Thoracic aorta (tissue), 2 donors: Measurements from ENCODE around the gene GRIK4. TPM values are rescaled to one million over a fixed set of nuclear protein-coding genes. Genes with fewer than 3 reads are reported as not detected.
"Not testable (repeated sequence)": the region's sequence is repeated elsewhere in the genome, so short reads cannot be mapped to it uniquely, and the experiment has no call there.

ENCODE experiments used
- ATAC-seq: fragments of 150-250 bp; one replicate; pipeline ENCODE4 v1.8.0; 2017; ENCODE audit warnings: low read depth; ENCODE audit not compliant: insufficient number of reproducible peaks, low FRiP score
- DNase-seq: peaks from one replicate; pipeline ENCODE4 v3.0.0-alpha.2; 2020; ENCODE audit warnings: low spot score
- H3K27ac ChIP-seq, 2 donors: fragments of 200-600 bp; sonication (generic); 1 replicate in 1 of 2; 2 replicates in 1 of 2; pipeline ENCODE4 v1.5.1; 2016; ENCODE audit warnings: mild to moderate bottlenecking in 2 of 2, moderate library complexity in 2 of 2
- H3K27me3 ChIP-seq: fragments of 200-600 bp; sonication (generic); replicated peaks from 2 replicates; pipeline ENCODE4 v1.6.0; 2016; ENCODE audit warnings: mild to moderate bottlenecking; ENCODE audit not compliant: insufficient read depth
- H3K36me3 ChIP-seq: fragments of 200-600 bp; sonication (generic); one replicate; pipeline ENCODE4 v1.5.1; 2016
- H3K4me1 ChIP-seq, 2 donors: fragments of 200-600 bp; sonication (generic); 1 replicate in 1 of 2; 2 replicates in 1 of 2; pipeline versions ENCODE4 v1.5.1 to v1.6.0; 2016; ENCODE audit warnings: low read depth in 2 of 2, mild to moderate bottlenecking in 1 of 2; ENCODE audit not compliant: control insufficient read depth in 1 of 2
- H3K4me3 ChIP-seq: fragments of 200-600 bp; sonication (generic); 2 replicates; pipeline ENCODE4 v1.5.1; 2016; ENCODE audit warnings: mild to moderate bottlenecking
- H3K9me3 ChIP-seq: fragments of 200-600 bp; sonication (generic); 2 replicates; pipeline ENCODE4 v1.5.1; 2016
- total RNA-seq, 2 donors: library from RNA; depleted of rRNA; stranded (reverse); fragments of >200 nt; gene quantifications; one replicate each; pipeline versions ENCODE4 v1.1.0 to v1.2.3, GENCODE V29; 2016
- TF ChIP-seq, protein P1 (sequence below): fragments of 200-600 bp; sonication (generic); IDR thresholded peaks from one replicate; pipeline ENCODE4 v1.5.1; 2019; ENCODE audit warnings: antibody characterized with exemption

GRIK4 gene
- total RNA-seq, 2 donors from 2014 or later: not detected

DNA sequence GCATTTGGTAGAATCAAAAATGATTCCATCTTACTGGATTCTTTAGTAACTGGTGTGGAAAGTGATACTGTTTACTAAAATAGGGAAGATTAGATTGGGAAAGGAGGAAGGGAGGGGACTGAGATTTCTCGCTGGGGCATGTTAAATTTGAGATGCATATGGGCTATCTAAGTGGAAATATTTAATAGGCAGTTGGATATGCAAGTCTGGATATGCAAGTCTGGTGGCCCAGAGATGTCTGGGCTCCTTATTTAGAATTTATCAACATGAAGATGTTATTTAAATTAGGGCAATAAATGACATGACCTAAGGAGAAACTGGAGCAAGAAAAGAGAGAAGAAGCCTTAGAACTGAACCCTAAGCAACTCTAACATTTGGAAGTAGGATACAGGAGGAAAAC lies 495.4 kb downstream of the GRIK4 start:
- Histone ChIP-seq H3K27ac (no peak overlapping the region), H3K4me1 (no peaks in the 10 kb centered on the region), H3K9me3 (no peaks in the 10 kb centered on the region), H3K27me3 (no peaks in the 10 kb centered on the region), H3K36me3 (no peaks in the 10 kb centered on the region), H3K4me3 (no peak overlapping the region)
- DNase-seq (no peak), ATAC-seq (no peak)
- TF ChIP-seq, protein P1, sequence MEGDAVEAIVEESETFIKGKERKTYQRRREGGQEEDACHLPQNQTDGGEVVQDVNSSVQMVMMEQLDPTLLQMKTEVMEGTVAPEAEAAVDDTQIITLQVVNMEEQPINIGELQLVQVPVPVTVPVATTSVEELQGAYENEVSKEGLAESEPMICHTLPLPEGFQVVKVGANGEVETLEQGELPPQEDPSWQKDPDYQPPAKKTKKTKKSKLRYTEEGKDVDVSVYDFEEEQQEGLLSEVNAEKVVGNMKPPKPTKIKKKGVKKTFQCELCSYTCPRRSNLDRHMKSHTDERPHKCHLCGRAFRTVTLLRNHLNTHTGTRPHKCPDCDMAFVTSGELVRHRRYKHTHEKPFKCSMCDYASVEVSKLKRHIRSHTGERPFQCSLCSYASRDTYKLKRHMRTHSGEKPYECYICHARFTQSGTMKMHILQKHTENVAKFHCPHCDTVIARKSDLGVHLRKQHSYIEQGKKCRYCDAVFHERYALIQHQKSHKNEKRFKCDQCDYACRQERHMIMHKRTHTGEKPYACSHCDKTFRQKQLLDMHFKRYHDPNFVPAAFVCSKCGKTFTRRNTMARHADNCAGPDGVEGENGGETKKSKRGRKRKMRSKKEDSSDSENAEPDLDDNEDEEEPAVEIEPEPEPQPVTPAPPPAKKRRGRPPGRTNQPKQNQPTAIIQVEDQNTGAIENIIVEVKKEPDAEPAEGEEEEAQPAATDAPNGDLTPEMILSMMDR: no peak

DNA sequence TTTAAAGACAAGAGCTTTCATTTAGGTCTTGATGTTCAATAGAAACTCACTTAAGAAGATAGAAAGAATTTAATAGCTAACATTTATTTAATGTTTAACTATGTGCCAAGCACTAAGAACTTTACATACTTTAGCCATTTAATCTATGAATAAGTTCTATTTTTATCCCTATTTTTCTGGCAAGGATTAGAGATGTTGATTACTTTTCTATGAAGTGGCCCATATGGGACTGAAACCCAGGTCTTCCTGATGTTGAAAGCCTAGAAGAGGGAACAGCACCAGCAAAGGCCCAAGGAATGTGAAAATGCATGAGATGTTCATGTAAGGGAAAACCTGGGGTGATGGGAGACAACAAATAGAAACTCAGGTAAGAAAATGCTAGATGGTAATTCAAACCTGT lies 497.0 kb downstream of the GRIK4 start:
- ATAC-seq: no peak
- Histone ChIP-seq H3K9me3 (no peaks in the 10 kb centered on the region), H3K4me1 (no peaks in the 10 kb centered on the region), H3K36me3 (no peaks in the 10 kb centered on the region), H3K4me3 (no peak overlapping the region), H3K27me3 (no peaks in the 10 kb centered on the region), H3K27ac (no peak overlapping the region)
- TF ChIP-seq, protein P1: no peak
- DNase-seq: no peak

DNA sequence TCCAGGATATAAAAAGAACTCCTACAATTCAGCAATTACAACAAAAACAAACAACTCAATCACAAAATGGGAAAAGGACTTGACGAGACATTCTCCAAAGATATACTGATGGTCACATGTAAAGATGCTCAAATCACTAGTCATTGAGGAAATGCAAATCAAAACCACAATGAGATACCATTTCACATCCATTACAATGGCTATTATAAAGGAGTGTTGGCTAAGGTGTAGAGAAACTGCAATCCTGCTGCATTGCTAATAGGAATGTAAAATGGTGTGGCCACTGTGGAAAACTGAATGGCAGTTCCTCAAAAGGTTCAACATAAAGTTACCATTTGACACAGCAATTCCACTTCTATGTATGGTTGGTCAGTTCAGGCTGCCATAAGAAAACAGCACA lies 500.5 kb downstream of the GRIK4 start:
- Histone ChIP-seq H3K4me1 (no peaks in the 10 kb centered on the region), H3K27ac (no peak overlapping the region), H3K4me3 (no peak overlapping the region), H3K9me3 (no peaks in the 10 kb centered on the region), H3K36me3 (no peaks in the 10 kb centered on the region), H3K27me3 (no peaks in the 10 kb centered on the region)
- no peak for DNase-seq
- TF ChIP-seq, protein P1: no peak
- no peak for ATAC-seq

DNA sequence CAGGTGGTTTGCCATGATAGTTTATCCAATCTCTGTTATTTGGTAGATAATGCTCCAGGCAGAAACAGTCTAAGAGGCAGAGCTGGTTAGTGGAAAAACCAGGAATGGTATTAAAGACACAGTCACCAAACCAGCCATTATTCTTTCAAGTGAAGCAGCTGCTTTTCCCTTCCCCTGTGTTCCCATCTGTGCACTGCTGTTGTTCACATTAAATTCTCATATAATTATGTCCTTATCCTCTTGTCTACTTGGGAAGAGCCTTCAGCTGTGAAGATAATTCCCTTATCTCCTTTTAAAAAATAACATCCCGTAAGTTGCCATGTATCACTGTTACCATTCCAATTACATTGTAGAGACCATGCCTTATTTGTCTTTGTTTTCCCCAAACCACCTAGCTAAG lies 507.2 kb downstream of the GRIK4 start:
- H3K27ac ChIP-seq: no peak overlapping the region
- peaks cover 0 to 6% of the 10 kb centered on the region in 2 donors for H3K4me1 ChIP-seq
- H3K9me3 ChIP-seq: no peaks in the 10 kb centered on the region
- no peak for DNase-seq
- no peak for ATAC-seq
- no peaks in the 10 kb centered on the region for H3K36me3 ChIP-seq
- TF ChIP-seq, protein P1: no peak
- no peaks in the 10 kb centered on the region for H3K27me3 ChIP-seq
- no peak overlapping the region for H3K4me3 ChIP-seq

DNA sequence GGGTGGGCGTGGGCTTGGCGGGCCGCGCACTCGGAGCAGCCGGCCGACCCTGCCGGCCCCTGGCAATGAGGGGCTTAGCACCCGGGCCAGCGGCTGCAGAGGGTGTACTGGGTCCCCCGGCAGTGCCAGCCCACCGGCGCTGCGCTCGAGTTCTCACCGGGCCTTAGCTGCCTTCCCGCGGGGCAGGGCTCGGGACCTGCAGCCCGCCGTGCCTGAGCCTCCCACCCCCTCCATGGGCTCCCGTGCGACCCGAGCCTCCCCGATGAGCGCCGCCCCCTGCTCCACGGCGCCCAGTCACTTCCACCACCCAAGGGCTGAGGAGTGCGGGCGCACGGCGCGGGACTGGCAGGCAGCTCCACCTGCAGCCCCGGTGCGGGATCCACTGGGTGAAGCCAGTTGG lies 510.2 kb downstream of the GRIK4 start:
- not testable (repeated sequence) for ATAC-seq, H3K9me3 ChIP-seq, H3K36me3 ChIP-seq, H3K27me3 ChIP-seq, H3K4me3 ChIP-seq, DNase-seq, H3K27ac ChIP-seq
- H3K4me1 ChIP-seq: peaks cover 7 to 22% of the 10 kb centered on the region in 2 donors
